GM21447 (cell line): ENCODE results near the gene CST7.

Experiments
- ATAC-seq: cut with Tn5 transposase; IDR thresholded peaks from one replicate; pipeline ENCODE4 v1.9.1; 2021; ENCODE audit not compliant: unreplicated experiment

The CST7 gene

DNA sequence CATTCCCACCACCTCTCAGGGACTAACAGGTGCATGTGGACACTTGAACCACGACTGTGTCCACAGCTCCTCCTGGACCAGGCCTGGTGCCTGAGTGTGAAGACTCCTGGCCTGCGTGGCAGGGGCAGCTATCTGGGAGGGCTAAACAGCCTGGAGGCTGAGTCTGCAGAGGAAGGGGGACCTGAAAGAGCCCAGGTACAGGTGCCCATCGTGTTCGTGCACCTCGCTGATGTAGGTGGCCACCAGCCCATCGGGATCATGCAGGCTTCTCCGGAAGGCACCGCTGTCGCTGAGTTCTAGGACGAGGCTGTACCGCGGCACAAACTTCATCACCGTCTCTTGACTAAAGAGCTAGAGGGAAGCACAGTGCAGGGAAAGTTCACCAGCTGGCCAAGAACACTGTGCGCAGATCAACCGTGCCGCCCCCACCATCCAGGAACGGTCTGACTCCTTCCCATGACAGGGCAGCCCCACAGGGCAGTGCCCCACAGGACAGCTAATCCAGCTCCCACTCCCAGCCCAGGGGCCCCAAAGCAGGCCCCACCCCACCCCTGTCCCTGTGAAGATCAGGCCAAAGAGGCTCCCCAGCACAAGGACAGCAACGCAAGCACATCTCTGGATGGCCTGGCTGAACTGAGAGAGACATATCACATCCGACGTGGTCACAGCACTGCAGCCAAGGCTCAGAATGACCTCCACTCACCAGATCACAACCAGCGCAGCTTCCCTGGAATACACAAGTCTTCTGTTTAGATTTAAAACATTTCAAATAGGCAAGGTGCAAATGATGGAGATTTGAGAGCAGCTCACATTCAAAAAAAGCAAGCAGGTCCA is 14.8 kb downstream of the CST7 start:
- ATAC-seq = no peak

DNA sequence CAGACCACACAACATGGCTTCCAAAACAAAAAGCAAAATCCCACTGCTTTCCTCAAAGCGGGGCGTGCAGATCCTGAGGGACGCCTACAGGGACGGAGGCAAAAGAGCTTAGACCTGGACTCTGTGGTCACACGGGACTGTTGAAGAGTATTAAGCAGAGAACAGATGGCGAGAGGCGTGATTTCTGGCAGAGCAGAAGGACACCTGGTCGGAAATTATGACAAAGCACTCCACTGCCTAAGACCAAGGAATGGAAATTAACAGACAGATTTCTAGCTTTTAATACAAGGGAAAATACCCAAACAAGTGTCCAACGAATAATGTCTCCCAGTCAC is 15.4 kb downstream of the CST7 start:
- no peak for ATAC-seq

DNA sequence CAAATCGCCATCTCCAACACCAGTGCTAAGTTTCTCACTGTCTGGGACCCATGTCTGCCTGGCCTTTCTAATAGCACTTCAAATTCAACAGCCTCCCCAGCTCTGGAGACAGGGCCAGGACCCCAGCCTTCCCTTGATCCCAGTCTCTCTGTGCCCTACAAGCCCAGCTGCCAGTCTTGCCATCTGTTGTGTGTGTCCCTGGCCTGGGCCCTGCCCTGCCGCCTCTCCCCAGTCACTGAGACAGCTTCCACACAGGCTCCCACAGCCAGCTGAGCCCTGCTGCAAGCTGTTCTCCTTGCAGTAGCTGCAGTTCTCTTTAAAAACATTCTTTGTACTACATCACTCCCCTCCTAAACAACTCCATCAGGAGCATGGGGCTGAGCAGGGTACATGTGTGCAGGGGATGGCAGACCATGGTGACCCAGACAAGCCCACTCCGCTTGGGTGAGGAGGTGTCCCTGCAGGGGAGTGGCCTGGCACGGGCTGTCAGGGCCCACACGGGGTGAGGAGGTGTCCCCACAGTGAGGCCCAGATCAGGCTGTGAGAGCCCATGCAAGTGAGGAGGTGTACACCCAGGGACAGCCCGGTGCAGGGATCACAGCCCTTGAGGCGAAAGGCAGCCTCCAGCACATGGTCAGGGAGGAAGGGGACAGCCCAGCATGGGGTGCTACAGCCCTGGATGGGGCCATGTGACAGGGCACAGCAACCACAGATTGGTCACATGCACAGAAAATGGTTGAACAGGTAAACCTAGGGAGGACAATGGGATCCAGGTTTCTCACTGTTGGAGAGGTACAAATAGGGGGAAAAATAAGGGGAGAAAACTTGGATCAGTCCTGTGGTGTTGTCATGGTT is 16.2 kb downstream of the CST7 start:
- no peak for ATAC-seq

DNA sequence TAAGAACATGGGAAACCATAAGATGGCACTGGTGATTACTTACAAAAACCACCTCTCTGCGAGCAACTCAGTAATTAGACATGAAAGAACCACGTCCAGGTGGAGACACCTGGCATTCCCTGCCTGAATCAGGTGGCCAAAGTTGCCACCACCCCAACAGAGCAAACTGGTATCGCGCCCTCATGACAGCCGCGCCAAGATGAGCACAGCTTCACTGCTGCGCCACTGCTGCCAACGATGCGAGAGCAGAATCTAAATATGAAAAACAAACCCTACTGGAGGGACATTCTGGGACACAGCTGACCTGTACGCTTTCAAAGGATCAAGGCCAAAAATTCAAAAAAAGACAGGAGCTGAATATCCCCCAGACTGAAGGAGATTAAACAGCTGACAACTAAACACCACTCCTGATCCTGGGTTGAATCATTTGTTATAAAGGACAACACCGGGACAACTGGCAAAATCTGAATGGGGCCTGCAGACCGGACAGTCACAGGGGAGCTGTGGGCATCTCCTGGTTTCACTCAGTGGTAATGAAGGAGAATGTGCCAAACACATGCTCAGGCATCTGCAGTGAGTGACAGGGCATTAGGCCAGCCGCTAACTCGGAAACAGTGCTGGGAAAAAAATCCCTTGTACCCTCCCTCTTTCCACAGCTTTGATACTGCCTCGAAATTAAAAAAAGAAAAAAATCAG is 17.4 kb downstream of the CST7 start:
- ATAC-seq = no peak

DNA sequence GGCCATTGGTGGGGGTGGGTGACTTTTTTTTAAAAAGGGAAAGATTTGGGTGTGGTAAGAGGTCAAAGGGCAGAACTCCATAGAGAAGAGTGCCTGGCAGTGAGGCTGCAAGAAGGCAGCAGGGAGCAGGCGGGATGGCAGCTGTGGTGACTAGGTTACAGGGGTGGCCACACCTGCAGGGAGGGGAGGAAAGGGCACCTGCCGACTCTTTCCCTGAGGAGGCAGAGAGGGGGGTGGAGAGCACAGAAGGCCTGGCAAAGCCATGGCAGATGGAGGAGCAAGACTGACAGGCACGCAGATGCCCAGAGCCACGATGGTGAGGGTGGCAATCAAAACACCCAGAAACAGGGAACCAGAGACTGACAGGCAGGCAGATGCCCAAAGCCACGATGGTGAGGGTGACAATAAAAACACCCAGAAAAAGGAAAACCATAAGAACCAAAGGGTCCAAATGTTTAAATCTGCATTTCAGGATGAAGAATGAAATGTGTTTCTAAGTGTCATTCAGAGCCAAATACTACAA is 19.3 kb downstream of the CST7 start:
- no peak for ATAC-seq

DNA sequence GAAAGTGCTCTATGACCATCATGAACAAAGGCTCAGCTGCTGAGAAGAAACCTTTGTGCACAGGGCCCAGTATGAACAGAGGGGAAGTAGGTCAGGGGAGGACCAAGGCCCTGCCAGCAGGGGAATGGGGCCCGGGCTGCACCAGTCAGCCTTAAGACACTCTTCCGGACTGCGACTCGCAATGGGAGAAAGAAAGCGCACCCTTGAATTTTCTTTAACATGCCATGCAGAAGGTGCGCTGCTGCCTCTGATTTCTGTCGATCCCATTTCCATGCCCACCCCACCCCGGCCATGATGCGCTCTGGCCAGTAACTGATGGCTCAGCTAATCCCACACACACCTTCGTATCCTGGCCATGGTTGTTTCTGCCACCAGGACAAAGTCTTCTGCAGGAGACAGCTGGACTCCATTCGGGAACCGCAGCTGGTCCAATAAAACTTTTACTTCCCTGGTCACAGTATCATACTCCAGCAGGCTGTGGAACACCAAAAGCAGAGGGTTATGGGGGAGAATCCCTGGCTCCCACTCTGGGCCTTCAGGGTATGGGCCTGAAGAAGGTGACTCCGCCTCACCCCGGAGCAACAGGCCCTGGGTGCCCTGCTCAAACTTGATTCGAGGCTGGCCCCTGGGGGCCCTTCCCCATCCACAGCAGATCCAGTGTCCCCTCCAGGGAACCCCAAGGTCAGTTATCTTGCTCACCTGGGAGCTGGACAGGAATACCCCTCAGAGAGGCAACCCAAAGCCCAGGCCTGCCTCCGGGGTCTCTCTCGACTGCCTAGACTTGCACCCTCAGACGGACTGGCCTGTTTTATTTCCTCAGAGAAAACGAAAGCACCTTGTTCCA is 20.3 kb downstream of the CST7 start:
- ATAC-seq = no peak

DNA sequence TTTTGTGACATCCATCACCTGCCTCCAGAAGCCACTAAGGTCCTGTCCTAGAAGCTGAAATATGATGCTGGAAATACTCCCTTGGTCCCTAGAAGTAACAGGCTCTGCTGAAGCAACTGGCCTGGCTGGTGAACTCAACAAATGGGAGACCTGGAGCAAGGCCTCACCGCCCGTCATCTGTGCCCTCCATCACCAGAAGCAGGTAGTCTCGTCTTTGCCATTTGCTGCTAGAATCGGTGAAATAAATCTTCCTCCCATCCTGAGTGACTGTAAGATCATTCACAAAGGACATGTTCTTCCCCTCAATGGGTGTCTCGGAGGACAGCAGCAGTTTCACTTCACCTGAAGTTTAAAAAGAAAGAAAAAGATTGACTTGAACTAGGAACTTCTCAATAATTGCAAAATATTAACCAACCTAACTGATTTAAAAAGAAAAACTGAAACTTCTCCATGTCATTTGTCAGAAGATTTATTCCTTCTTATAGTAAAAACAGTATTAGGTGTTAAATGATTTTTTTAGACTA is 21.0 kb downstream of the CST7 start:
- no peak for ATAC-seq

DNA sequence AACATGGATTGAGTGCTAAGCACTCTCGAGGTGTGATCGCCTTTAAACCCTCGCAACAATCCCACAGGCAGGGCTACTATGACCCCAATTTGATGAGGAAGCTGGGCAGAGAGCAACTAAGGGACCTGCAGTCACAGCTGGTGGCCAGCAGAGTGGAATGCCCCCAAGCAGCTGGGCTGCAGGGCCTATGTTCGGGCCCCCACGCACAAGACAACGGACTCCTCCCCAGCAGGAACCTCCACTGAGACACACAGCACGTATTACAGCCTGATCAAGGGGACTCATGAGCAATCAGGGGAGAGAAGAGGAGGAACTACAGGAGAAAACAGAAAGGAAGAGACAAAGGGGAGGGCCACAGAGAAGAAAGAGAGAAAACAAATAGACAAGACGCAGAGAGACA is 21.7 kb downstream of the CST7 start:
- no peak for ATAC-seq

DNA sequence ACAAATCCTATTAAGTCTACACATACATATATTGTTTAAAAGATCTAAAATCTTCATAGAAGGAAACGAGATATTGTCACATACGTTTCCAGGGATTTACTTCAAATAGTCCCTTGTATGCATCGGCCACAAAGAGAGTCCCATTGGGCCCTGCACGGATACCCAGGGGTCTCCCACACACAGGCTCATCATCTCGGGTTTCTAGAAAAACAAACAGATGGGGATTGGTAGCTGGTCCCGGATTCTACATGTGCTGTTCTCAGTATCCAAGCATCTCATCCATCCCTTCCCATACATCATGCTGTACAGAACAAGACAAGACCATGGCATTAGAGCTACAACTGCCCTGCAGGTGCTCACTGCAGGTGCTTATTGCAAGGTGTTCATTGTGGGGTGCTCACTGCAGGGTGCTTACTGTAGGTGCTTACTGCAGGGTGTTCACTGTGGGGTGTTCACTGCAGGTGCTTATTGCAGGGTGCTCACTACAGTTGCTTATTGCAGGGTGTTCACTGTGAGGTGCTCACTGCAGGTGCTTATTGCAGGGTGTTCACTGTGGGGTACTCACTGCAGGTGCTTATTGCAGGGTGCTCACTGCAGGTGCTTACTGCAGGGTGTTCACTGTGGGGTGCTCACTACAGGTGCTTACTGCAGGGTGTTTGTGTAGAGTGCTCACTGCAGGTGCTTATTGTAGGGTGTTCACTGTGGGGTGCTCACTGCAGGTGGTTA is 22.5 kb downstream of the CST7 start:
- no peak for ATAC-seq

DNA sequence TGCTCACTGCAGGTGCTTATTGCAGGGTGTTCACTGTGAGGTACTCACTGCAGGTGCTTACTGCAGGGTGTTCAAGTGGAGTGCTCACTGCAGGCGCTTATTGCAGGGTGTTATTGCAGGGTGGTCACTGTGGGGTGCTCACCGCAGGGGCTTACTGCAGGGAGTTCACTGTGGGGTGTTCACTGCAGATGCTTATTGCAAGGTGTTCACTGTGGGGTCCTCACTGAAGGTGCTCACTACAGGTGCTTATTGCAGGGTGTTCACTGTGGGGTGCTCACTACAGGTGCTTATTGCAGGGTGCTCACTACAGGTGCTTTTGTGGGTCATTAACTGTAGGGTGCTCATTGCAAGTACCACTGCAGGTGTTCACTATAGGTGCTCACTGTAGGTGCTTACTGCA is 23.3 kb downstream of the CST7 start:
- ATAC-seq = no peak

DNA sequence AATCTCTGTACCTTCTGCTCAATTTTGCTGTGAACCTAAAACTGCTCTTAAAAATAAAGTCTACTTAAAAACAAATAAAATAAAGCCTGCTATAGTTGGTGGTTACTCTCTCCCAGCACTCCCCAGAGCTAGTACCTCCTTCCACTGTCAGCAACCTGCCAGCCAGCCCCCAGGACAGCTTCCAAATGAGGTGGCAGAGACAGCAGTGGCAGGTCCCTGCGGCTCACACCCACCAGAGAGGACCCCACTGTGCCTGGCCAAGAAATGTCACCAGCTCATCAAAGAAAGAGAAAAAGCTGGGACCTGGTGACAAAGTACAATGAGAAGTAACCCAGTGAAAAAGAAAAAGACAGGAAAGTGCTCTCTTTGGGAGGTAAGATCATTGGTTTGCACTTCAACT is 28.3 kb downstream of the CST7 start:
- no peak for ATAC-seq

DNA sequence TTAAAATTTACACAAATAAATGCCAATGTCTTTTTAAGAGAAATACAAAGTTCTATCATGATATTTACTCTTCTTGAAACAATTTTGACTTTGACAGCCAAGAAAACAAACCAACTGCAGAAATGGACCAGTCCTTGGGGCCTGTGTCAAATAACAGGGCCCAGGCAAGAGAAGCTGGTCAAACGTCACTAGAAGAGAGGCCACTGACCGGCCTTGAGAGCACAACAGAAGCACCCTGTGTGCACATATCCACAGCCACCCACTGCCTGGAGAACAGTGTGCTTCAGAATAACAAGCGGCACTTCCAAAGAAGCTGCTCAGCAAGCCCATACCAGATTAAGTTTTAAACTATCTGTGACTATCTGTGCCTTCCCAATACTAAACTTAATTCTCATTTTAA is 28.7 kb downstream of the CST7 start:
- no peak for ATAC-seq

DNA sequence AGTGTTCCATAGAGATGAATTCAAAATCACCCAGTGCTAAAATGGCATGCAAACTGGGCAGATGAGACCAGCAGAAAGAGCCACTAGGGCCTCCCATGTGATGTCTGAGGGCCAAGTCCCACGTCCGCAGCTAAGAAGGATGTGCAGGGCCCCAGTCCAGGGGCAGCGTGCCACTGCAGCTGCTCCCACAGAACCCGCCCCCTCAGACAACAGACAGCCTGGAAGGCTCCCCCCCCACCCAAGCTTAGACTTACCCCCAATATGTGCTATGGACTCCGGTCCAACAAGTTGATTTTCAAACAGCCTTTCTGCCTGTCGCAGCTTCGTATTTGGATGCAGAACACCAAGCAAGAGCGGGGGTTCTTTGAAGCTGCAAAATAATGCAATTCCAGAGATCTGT is 29.4 kb downstream of the CST7 start:
- ATAC-seq = no peak

DNA sequence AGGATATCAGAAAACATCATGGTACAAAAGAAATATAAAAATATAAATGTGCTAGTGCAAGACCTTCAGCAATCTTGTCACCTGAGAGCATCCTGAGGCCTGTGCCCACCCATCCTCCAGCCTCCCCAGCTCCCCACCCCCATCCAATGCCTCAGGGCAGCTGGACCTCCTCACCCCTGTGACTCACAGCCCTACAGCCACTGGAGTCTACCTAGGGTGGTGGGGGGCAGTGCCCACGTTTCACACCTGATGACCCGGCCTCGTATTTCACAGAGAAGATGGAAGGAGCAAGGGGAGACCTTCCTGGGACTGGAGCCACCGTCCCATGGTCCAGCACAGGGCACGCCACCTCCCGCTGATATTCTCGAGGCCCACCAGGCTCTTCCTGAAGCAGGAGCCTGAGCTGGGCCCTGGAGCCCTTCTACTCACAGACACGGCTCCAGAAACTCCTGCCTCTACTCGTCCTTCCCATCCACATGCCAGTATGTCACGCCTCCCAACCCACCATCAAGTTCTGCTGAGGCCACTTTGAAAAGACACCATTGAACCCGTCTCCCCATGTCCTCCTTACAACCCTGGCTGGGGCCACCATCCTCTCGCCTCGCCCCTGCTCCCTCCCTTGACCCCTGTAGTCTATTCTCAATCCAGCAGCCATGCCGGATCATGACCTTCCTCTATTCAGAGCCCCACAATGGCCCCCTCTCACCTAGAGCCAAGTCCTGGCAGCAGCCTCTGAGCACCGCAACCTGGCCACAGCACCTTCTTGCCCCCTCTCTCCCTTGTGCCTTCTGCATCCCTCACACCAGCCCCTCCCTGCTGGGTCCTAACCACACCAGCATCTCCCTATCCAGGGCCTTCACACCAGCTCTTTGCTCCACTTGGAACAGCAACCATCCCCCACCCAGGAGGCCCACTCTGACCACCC is 30.2 kb downstream of the CST7 start:
- no peak for ATAC-seq

DNA sequence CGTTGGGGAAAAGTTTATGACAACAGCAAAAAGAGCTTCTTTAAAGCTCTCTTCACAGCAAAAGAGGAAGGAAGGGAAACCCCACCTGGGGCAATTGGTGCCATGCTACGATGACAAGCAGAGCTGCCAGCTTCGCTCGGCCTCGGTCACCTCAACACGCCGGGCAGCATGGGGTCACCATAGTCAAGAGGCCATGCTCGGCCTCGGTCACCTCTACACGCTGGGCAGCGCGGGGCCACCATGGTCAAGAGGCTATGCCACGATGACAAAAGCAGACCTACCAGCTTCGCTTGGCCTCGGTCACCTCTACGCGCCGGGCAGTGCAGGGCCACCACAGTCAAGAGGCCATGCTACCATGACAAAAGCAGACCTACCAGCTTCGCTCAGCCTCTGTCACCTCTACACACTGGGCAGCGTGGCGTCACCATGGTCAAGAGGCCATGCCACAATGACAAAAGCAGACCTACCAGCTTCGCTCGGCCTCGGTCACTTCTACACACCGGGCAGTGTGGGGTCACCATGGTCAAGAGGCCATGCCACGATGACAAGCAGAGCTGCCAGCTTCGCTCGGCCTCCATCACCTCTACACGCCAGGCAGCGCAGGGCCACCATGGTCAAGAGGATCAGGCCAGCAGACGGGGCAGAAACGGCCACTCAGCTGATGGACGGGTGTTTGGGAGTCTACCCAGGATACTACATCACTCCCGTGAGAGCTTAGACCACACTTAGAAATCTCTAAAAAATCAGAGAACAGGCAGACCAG is 31.4 kb downstream of the CST7 start:
- ATAC-seq = no peak

DNA sequence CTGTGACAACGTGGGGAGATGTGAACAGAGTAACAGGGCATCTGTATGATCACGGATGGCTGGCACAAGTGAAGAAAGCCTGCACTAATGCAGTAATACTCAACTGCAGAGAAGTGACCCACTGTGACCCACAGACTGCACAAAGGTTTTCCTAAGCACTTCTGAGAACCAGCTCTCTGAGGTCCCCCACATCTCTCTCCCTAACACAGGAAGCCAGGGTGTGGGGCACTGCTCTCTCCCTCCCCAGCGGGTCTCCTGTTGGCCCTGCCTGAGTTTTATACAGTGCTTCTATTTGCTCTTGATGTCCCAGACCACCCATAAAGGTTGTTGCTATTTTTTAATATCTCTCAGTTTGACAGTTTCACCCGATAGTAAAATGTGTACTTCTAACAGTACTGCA is 32.2 kb downstream of the CST7 start:
- ATAC-seq = no peak

DNA sequence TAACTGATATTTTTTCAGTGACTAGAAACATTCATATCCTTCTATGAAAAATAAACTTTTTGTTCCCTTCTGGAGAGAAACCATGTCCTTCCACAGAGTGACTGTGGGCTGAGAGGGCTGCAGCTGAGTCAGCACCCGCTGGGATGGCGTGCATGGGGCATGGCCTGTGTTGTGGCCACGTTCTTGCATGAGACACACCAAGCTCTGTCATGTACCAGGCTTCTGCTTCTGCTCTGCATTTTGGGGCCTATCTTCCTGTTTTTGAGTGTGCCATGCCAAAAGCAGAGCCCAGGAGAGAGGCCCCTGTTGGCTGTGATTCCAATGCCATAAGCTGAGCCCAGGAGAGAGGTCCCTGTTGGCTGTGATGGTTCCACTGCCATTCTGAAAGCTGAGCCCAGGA is 32.7 kb downstream of the CST7 start:
- no peak for ATAC-seq

DNA sequence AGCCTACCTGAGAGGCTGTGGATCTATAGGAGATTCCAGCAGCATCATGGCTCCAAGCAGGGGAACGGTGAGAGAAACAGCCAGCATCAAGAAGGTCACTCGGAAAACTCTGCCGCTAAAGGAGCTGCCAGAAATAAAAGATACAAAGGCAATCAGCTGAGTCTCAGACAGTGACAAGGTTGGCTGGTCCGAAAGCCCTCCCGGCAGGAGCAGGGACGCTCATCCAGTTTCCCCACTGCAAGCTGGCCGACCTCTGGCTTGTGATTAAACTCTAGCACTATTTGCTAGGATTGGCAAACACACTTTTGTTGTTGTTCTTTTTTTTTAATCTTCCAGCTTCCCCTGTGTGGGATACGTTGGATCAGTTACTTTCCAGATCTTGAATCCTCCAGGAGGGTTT is 34.8 kb downstream of the CST7 start:
- no peak for ATAC-seq
